Lung microvascular endothelial cell (primary cell): ENCODE measurements around the gene CECR2. TPM values are rescaled to one million over a fixed set of nuclear protein-coding genes. Genes with fewer than 3 reads are reported as not detected.

Source experiments
- DNase-seq, 2 donors: peaks; one replicate each; pipeline versions ENCODE4 v3.0.0 to v3.0.0-alpha.2; 2010; ENCODE audit warnings: low read depth in 2 of 2
- total RNA-seq: library from RNA; depleted of rRNA; stranded (reverse); fragments of >200 nt; gene quantifications from 2 replicates; pipeline ENCODE4 v1.2.1, GENCODE V29; 2014

Gene CECR2
- total RNA-seq, 1 donor from 2014 or later = under 0.01 TPM

GRCh38 chr22:17606496-17606895 is 237.2 kb downstream of the CECR2 start:
- DNase-seq = no peak

Other genes starting within 250 kb of the CECR2 start
- under 0.01 TPM in 2 replicates for gene TMEM121B, start 248.1 kb upstream of the CECR2 start, total RNA-seq
- 28.8 and 35.5 TPM in 2 replicates for gene HDHD5, start 210.2 kb upstream of the CECR2 start, total RNA-seq
- 0.87 and 6.7 TPM in 2 replicates for gene ADA2, start 150.0 kb upstream of the CECR2 start, total RNA-seq
- not detected in 2 replicates for gene SLC25A18, start 194.0 kb downstream of the CECR2 start, total RNA-seq